ENCODE measurements around the gene KCTD2. TPM values are rescaled to one million over a fixed set of nuclear protein-coding genes. Genes with fewer than 3 reads are reported as not detected.

The KCTD2 gene
- total and polyA plus RNA-seq, 2 experiments from 2014 or later, result 20.7 to 24.4 TPM

GRCh38 chr17:75073618-75074047 lies 26.6 kb downstream of the KCTD2 start:
- no peaks in the 10 kb centered on the region for H3K9me3 ChIP-seq (ENCODE audit: low read depth)
- no peak overlapping the region for H3K4me3 ChIP-seq
- DNase-seq (ENCODE audit: low read depth in 1 of 2, low spot score in 1 of 2), result no peak
- no peaks in the 10 kb centered on the region for H3K27me3 ChIP-seq
- peaks cover 5% of the 10 kb centered on the region for H3K4me1 ChIP-seq (ENCODE audit: low read depth)
- no peak overlapping the region for H3K27ac ChIP-seq
- no peaks in the 10 kb centered on the region for H3K36me3 ChIP-seq
- no peak for TF ChIP-seq CTCF (IDR thresholded peaks at IDR 0.05; ENCODE audit: low read depth, low read length)

- no peak for TF ChIP-seq CTCF (IDR thresholded peaks at IDR 0.05; ENCODE audit: low read depth, low read length)
- no peak overlapping the region for H3K27ac ChIP-seq
- no peak for DNase-seq (ENCODE audit: low read depth in 1 of 2, low spot score in 1 of 2)
- H3K36me3 ChIP-seq, result no peaks in the 10 kb centered on the region
- H3K4me1 ChIP-seq (ENCODE audit: low read depth), result peaks cover 5% of the 10 kb centered on the region
- no peaks in the 10 kb centered on the region for H3K9me3 ChIP-seq (ENCODE audit: low read depth)
- H3K4me3 ChIP-seq, result no peak overlapping the region
- H3K27me3 ChIP-seq, result no peaks in the 10 kb centered on the region
These were observed 27.5 kb downstream of the KCTD2 start for GRCh38 chr17:75074532-75074931.

DNA sequence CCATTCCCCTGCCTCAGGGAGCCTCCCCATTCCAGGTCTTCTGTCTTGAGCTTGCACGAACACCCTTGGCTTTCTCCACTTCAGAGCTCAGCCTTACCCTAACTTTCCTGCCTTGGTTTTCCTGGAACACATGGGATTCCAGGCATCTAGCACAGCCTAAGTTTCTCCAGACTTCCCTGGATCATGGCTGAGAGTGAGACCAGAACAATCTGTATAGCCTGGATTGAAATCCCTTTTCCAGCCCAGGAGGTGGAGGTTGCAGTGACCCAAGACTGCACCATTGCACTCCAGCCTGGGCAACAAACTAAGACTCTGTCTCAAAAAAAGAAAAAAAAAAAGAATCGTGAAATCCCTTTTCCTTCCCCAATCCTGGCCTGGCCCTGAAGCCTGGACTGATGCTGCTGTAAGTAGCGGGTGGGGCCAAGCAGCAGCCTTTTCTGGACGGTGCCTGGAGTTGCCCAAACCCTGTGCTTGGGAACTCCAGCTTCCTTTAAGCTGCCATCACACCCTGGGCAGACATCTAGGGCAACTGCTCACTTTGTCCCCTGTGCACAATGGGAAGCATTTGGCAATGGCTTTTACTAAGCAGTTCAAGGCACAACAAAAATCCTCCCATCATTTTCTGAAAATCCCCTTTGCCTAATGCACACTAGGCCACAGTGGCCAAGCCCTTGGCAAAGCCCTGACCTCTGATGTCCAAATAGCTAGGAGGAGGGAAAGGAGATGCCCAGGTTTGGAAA lies 28.7 kb downstream of the KCTD2 start:
- DNase-seq (ENCODE audit: low read depth in 1 of 2, low spot score in 1 of 2), result no peak
- Histone ChIP-seq H3K27ac (no peak overlapping the region), H3K4me3 (no peak overlapping the region), H3K27me3 (no peaks in the 10 kb centered on the region), H3K36me3 (no peaks in the 10 kb centered on the region), H3K9me3 (ENCODE audit: low read depth) (no peaks in the 10 kb centered on the region), H3K4me1 (ENCODE audit: low read depth) (peaks cover 5% of the 10 kb centered on the region)
- TF ChIP-seq CTCF (IDR thresholded peaks at IDR 0.05; ENCODE audit: low read depth, low read length), result no peak

DNA sequence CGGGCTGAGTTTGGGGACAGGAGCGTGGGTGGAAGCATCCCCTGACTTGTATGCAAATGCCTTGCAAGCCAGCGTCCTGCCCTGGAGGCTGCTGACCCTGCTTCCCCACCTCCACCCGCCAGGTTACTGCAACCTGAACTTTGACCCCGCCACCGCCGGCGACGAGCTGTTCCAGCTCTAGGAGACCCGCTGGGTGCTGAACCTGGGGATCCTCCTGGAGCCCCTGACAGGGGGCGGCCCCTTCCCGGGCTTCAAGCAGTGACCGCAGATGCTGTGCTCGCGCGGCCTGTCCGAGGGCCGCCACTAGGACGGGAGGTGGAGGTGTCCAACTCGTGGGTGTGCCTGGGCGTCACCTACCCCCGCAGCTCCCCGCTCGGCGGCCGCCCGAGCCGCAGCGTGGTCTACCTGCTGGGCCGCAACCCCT lies 30.1 kb downstream of the KCTD2 start:
- TF ChIP-seq CTCF (IDR thresholded peaks at IDR 0.05; ENCODE audit: low read depth, low read length), result no peak
- no peak overlapping the region for H3K4me3 ChIP-seq
- H3K9me3 ChIP-seq (ENCODE audit: low read depth), result no peaks in the 10 kb centered on the region
- H3K27ac ChIP-seq, result no peak overlapping the region
- H3K4me1 ChIP-seq (ENCODE audit: low read depth), result peaks cover under 1% of the 10 kb centered on the region
- H3K27me3 ChIP-seq, result no peaks in the 10 kb centered on the region
- H3K36me3 ChIP-seq, result no peaks in the 10 kb centered on the region
- no peak for DNase-seq (ENCODE audit: low read depth in 1 of 2, low spot score in 1 of 2)

DNA sequence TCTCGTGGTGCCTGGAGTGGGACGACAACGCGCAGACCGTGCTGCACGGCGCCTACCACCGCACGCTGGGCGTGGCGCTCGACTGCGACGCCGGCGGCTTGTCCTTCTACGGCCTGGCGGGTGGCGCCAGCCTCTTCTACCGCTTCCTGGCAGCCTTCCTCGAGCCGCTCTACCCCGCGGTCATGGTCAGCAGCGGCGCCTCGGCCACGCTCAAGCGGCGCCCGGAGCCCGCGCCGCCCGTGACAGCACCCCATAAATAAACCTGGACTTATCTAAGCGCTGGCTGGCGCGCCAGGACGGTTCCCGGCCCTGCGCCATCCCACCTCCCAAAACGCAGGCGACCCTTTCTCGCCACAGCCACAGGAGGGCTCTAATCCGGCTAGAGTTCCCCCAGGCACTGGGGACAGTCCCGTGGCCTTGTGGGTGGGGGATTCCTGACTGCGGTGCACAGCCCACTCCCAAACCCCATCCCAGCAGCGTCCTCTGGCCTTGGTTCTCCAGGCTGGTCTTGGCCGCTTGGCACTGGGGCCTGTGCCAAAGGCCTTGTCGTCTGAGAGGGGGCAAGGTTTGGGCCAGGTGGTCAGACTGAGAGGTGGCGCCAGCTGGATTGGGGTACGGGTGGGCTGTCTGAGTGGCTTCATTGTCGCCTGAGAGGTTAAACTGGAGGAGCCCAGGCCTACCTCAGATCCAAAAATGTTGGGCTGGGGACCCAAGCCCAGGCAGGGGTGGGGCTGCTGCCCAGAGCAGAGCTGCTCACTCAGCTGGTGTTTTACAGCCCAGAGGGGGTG lies 30.7 kb downstream of the KCTD2 start:
- Histone ChIP-seq H3K9me3 (ENCODE audit: low read depth) (no peaks in the 10 kb centered on the region), H3K27ac (no peak overlapping the region), H3K4me3 (no peak overlapping the region), H3K4me1 (ENCODE audit: low read depth) (no peaks in the 10 kb centered on the region), H3K27me3 (no peaks in the 10 kb centered on the region), H3K36me3 (no peaks in the 10 kb centered on the region)
- peak in 1 of 2 donors; percentile 48 for DNase-seq (ENCODE audit: low read depth in 1 of 2, low spot score in 1 of 2)
- no peak for TF ChIP-seq CTCF (IDR thresholded peaks at IDR 0.05; ENCODE audit: low read depth, low read length)
